ENCODE data around the gene AKAP6.
"Not testable (repeated sequence)": the region's sequence is repeated elsewhere in the genome, so short reads cannot be mapped to it uniquely, and the experiment has no call there.

AKAP6 gene

GRCh38 chr14:32373174-32373573 lies 44.1 kb downstream of the AKAP6 start:
- not testable (repeated sequence) for H3K27ac Mint-ChIP-seq; H3K4me1 Mint-ChIP-seq (ENCODE audit: low read depth); H3K36me3 Mint-ChIP-seq (ENCODE audit: low read depth); H3K27me3 Mint-ChIP-seq (ENCODE audit: low read depth); H3K4me3 Mint-ChIP-seq; H3K9me3 Mint-ChIP-seq

- H3K4me3 Mint-ChIP-seq = no peak overlapping the region
- H3K27me3 Mint-ChIP-seq (ENCODE audit: low read depth) = no peaks in the 10 kb centered on the region
- H3K4me1 Mint-ChIP-seq (ENCODE audit: low read depth) = peaks cover 3% of the 10 kb centered on the region
- H3K36me3 Mint-ChIP-seq (ENCODE audit: low read depth) = no peaks in the 10 kb centered on the region
- no peak overlapping the region for H3K27ac Mint-ChIP-seq
- H3K9me3 Mint-ChIP-seq = no peaks in the 10 kb centered on the region
Observed at GRCh38 chr14:32374155-32374554, 45.1 kb downstream of the AKAP6 start.

- Mint-ChIP-seq H3K4me1 (ENCODE audit: low read depth) (peaks cover 4% of the 10 kb centered on the region), H3K36me3 (ENCODE audit: low read depth) (no peaks in the 10 kb centered on the region), H3K27me3 (ENCODE audit: low read depth) (no peaks in the 10 kb centered on the region), H3K9me3 (no peaks in the 10 kb centered on the region), H3K27ac (no peak overlapping the region), H3K4me3 (no peak overlapping the region)
Observed at GRCh38 chr14:32375663-32376062, 46.6 kb downstream of the AKAP6 start.

GRCh38 chr14:32377046-32377646 lies 48.0 kb downstream of the AKAP6 start:
- Mint-ChIP-seq H3K4me1 (ENCODE audit: low read depth) (peaks cover 2% of the 10 kb centered on the region), H3K4me3 (no peak overlapping the region), H3K27me3 (ENCODE audit: low read depth) (no peaks in the 10 kb centered on the region), H3K9me3 (no peaks in the 10 kb centered on the region), H3K27ac (no peak overlapping the region), H3K36me3 (ENCODE audit: low read depth) (no peaks in the 10 kb centered on the region)

- Mint-ChIP-seq H3K4me3 (no peak overlapping the region), H3K27ac (no peak overlapping the region), H3K4me1 (ENCODE audit: low read depth) (peaks cover 2% of the 10 kb centered on the region), H3K9me3 (no peaks in the 10 kb centered on the region), H3K27me3 (ENCODE audit: low read depth) (no peaks in the 10 kb centered on the region), H3K36me3 (ENCODE audit: low read depth) (no peaks in the 10 kb centered on the region)
Observed at GRCh38 chr14:32378284-32378683, 49.2 kb downstream of the AKAP6 start.

- Mint-ChIP-seq H3K4me1 (ENCODE audit: low read depth) (peaks cover 2% of the 10 kb centered on the region), H3K27ac (no peak overlapping the region), H3K36me3 (ENCODE audit: low read depth) (no peaks in the 10 kb centered on the region), H3K9me3 (no peaks in the 10 kb centered on the region), H3K4me3 (no peak overlapping the region), H3K27me3 (ENCODE audit: low read depth) (no peaks in the 10 kb centered on the region)
Observed at GRCh38 chr14:32379447-32379846, 50.3 kb downstream of the AKAP6 start.

GRCh38 chr14:32381869-32382268 lies 52.8 kb downstream of the AKAP6 start:
- Mint-ChIP-seq H3K4me1 (ENCODE audit: low read depth) (peaks cover 2% of the 10 kb centered on the region), H3K27me3 (ENCODE audit: low read depth) (no peaks in the 10 kb centered on the region), H3K36me3 (ENCODE audit: low read depth) (no peaks in the 10 kb centered on the region), H3K4me3 (no peak overlapping the region), H3K9me3 (no peaks in the 10 kb centered on the region), H3K27ac (no peak overlapping the region)

GRCh38 chr14:32382704-32383103 lies 53.6 kb downstream of the AKAP6 start:
- Mint-ChIP-seq H3K4me1 (ENCODE audit: low read depth) (peaks cover 2% of the 10 kb centered on the region), H3K36me3 (ENCODE audit: low read depth) (no peaks in the 10 kb centered on the region), H3K4me3 (no peak overlapping the region), H3K27me3 (ENCODE audit: low read depth) (no peaks in the 10 kb centered on the region), H3K9me3 (no peaks in the 10 kb centered on the region), H3K27ac (no peak overlapping the region)

GRCh38 chr14:32383364-32384009 lies 54.4 kb downstream of the AKAP6 start:
- no peaks in the 10 kb centered on the region for H3K9me3 Mint-ChIP-seq
- H3K27ac Mint-ChIP-seq = no peak overlapping the region
- H3K4me3 Mint-ChIP-seq = no peak overlapping the region
- no peaks in the 10 kb centered on the region for H3K36me3 Mint-ChIP-seq (ENCODE audit: low read depth)
- peaks cover 2% of the 10 kb centered on the region for H3K4me1 Mint-ChIP-seq (ENCODE audit: low read depth)
- H3K27me3 Mint-ChIP-seq (ENCODE audit: low read depth) = no peaks in the 10 kb centered on the region

- Mint-ChIP-seq H3K27ac (no peak overlapping the region), H3K9me3 (no peaks in the 10 kb centered on the region), H3K36me3 (ENCODE audit: low read depth) (no peaks in the 10 kb centered on the region), H3K4me1 (ENCODE audit: low read depth) (peaks cover under 1% of the 10 kb centered on the region), H3K4me3 (no peak overlapping the region), H3K27me3 (ENCODE audit: low read depth) (no peaks in the 10 kb centered on the region)
Observed at GRCh38 chr14:32384464-32384863, 55.4 kb downstream of the AKAP6 start.

GRCh38 chr14:32387295-32387694 lies 58.2 kb downstream of the AKAP6 start:
- H3K4me1 Mint-ChIP-seq (ENCODE audit: low read depth); H3K27me3 Mint-ChIP-seq (ENCODE audit: low read depth); H3K9me3 Mint-ChIP-seq; H3K4me3 Mint-ChIP-seq; H3K27ac Mint-ChIP-seq; H3K36me3 Mint-ChIP-seq (ENCODE audit: low read depth): not testable (repeated sequence)

GRCh38 chr14:32393119-32393518 lies 64.0 kb downstream of the AKAP6 start:
- H3K9me3 Mint-ChIP-seq = no peaks in the 10 kb centered on the region
- no peak overlapping the region for H3K27ac Mint-ChIP-seq
- H3K27me3 Mint-ChIP-seq (ENCODE audit: low read depth) = peaks cover 7% of the 10 kb centered on the region
- H3K4me1 Mint-ChIP-seq (ENCODE audit: low read depth) = no peaks in the 10 kb centered on the region
- no peaks in the 10 kb centered on the region for H3K36me3 Mint-ChIP-seq (ENCODE audit: low read depth)
- no peak overlapping the region for H3K4me3 Mint-ChIP-seq

- Mint-ChIP-seq H3K27ac (no peak overlapping the region), H3K4me1 (ENCODE audit: low read depth) (no peaks in the 10 kb centered on the region), H3K4me3 (no peak overlapping the region), H3K9me3 (no peaks in the 10 kb centered on the region), H3K27me3 (ENCODE audit: low read depth) (peaks cover 7% of the 10 kb centered on the region), H3K36me3 (ENCODE audit: low read depth) (no peaks in the 10 kb centered on the region)
Observed at GRCh38 chr14:32394038-32394437, 64.9 kb downstream of the AKAP6 start.

GRCh38 chr14:32396885-32397284 lies 67.8 kb downstream of the AKAP6 start:
- Mint-ChIP-seq H3K27ac (no peak overlapping the region), H3K9me3 (no peaks in the 10 kb centered on the region), H3K4me3 (no peak overlapping the region), H3K27me3 (ENCODE audit: low read depth) (peaks cover 3% of the 10 kb centered on the region), H3K36me3 (ENCODE audit: low read depth) (no peaks in the 10 kb centered on the region), H3K4me1 (ENCODE audit: low read depth) (no peaks in the 10 kb centered on the region)

GRCh38 chr14:32397861-32398640 lies 69.0 kb downstream of the AKAP6 start:
- Mint-ChIP-seq H3K9me3 (no peaks in the 10 kb centered on the region), H3K4me1 (ENCODE audit: low read depth) (no peaks in the 10 kb centered on the region), H3K36me3 (ENCODE audit: low read depth) (no peaks in the 10 kb centered on the region), H3K27me3 (ENCODE audit: low read depth) (peaks cover 3% of the 10 kb centered on the region), H3K4me3 (no peak overlapping the region), H3K27ac (no peak overlapping the region)
